Measurements from ENCODE around the gene DTWD1. TPM values are rescaled to one million over a fixed set of nuclear protein-coding genes. Genes with fewer than 3 reads are reported as not detected.
A peak's percentile ranks its signal among the peaks of the same experiment; 100 is the strongest.

DTWD1 gene
- total and polyA plus RNA-seq, 12 donors = 11.7 to 45.7 (median 22.2) TPM

- intact Hi-C loops (cut with DNase I) = no loop called here
- H3K9me3 ChIP-seq (replicated peaks in 1 of 3) = no peaks in the 10 kb centered on the region
- H3K4me1 ChIP-seq (replicated peaks in 1 of 2) = peaks cover 15 to 21% of the 10 kb centered on the region in 2 donors
- H3K36me3 ChIP-seq (replicated peaks in 1 of 2) = no peaks in the 10 kb centered on the region
- H3K27ac ChIP-seq = no peak overlapping the region
- DNase-seq = no peak
- peak overlapping the region in 1 of 4 donors; percentile 67 for H3K4me3 ChIP-seq
- no peak for TF ChIP-seq CTCF (IDR thresholded peaks at IDR 0.05)
- no peak for TF ChIP-seq POLR2A (IDR thresholded peaks at IDR 0.05)
- WGBS, 4 donors = 78 to 92% (median 86%) methylated on average over 3 of the region's 3 CpGs
- no peaks in the 10 kb centered on the region for H3K27me3 ChIP-seq
Measured at GRCh38 chr15:49622561-49622960, 1.7 kb downstream of the DTWD1 start.

GRCh38 chr15:49624056-49624455, 3.2 kb downstream of the DTWD1 start:
- no peak for TF ChIP-seq POLR2A (IDR thresholded peaks at IDR 0.05)
- TF ChIP-seq CTCF (IDR thresholded peaks at IDR 0.05) = no peak
- Histone ChIP-seq H3K9me3 (replicated peaks in 1 of 3) (no peaks in the 10 kb centered on the region), H3K4me1 (replicated peaks in 1 of 2) (peaks cover 15 to 19% of the 10 kb centered on the region in 2 donors), H3K4me3 (no peak overlapping the region), H3K27me3 (no peaks in the 10 kb centered on the region), H3K27ac (no peak overlapping the region), H3K36me3 (replicated peaks in 1 of 2) (no peaks in the 10 kb centered on the region)
- 68 to 82% (median 69%) methylated on average over 2 of the region's 2 CpGs for WGBS, 4 donors
- intact Hi-C loops (cut with DNase I) = no loop called here
- no peak for DNase-seq

- Histone ChIP-seq H3K4me1 (replicated peaks in 1 of 2) (peaks cover 9% of the 10 kb centered on the region in 2 donors), H3K27me3 (no peaks in the 10 kb centered on the region), H3K27ac (no peak overlapping the region), H3K9me3 (replicated peaks in 1 of 3) (no peaks in the 10 kb centered on the region), H3K4me3 (no peak overlapping the region), H3K36me3 (replicated peaks in 1 of 2) (no peaks in the 10 kb centered on the region)
- WGBS, 4 donors = 91 to 98% (median 97%) methylated on average over 5 of the region's 5 CpGs
- no peak for DNase-seq
- TF ChIP-seq POLR2A (IDR thresholded peaks at IDR 0.05) (no peak), CTCF (IDR thresholded peaks at IDR 0.05) (no peak)
- intact Hi-C loops (cut with DNase I) = no loop called here
Measured at GRCh38 chr15:49625460-49626036, 4.7 kb downstream of the DTWD1 start.

GRCh38 chr15:49627407-49627877, 6.6 kb downstream of the DTWD1 start:
- Histone ChIP-seq H3K27ac (no peak overlapping the region), H3K36me3 (replicated peaks in 1 of 2) (no peaks in the 10 kb centered on the region), H3K4me1 (replicated peaks in 1 of 2) (peaks cover 0 to 4% of the 10 kb centered on the region in 2 donors), H3K9me3 (replicated peaks in 1 of 3) (no peaks in the 10 kb centered on the region), H3K4me3 (no peak overlapping the region), H3K27me3 (no peaks in the 10 kb centered on the region)
- no peak for DNase-seq
- intact Hi-C loops (cut with DNase I) = no loop called here
- WGBS, 4 donors = 63 to 75% (median 74%) methylated on average over 1 of the region's 1 CpG
- TF ChIP-seq POLR2A (IDR thresholded peaks at IDR 0.05) (no peak), CTCF (IDR thresholded peaks at IDR 0.05) (no peak)
